Ramos (cell line): ENCODE data around the gene FGF19.

Experiments used
- in situ Hi-C: fragments of 300-500 bp; cut with MboI; formaldehyde crosslinking; loops from one replicate; pipeline ENCODE4 v1.14.3; 2022; ENCODE audit warnings: low sequenced_read_pairs; ENCODE audit not compliant: unreplicated experiment

FGF19 gene

GRCh38 chr11:69703768-69704507, at the start of gene FGF19:
Gene FGF19 (minus strand): TSS chr11:69704022. CDS start chr11:69703876, 146 bp downstream.
- in situ Hi-C loops = no loop called here

GRCh38 chr11:69752890-69753289, 49.1 kb upstream of the FGF19 start:
- in situ Hi-C loops = no loop called here

GRCh38 chr11:69750875-69751597, 47.2 kb upstream of the FGF19 start:
- in situ Hi-C loops = no loop called here

GRCh38 chr11:69750108-69750850, 46.5 kb upstream of the FGF19 start:
- in situ Hi-C loops = no loop called here

GRCh38 chr11:69748637-69749036, 44.8 kb upstream of the FGF19 start:
- in situ Hi-C loops = no loop called here

GRCh38 chr11:69746752-69747742, 43.2 kb upstream of the FGF19 start:
- in situ Hi-C loops = no loop called here

GRCh38 chr11:69746140-69746539, 42.3 kb upstream of the FGF19 start:
- in situ Hi-C loops = no loop called here

- in situ Hi-C loops = no loop called here
These were observed 41.4 kb upstream of the FGF19 start for GRCh38 chr11:69745201-69745600.

GRCh38 chr11:69744435-69744834, 40.6 kb upstream of the FGF19 start:
- in situ Hi-C loops = no loop called here

- in situ Hi-C loops = no loop called here
These were observed 31.0 kb upstream of the FGF19 start for GRCh38 chr11:69734841-69735240.

GRCh38 chr11:69734367-69734766, 30.5 kb upstream of the FGF19 start:
- in situ Hi-C loops = no loop called here

GRCh38 chr11:69732910-69733309, 29.1 kb upstream of the FGF19 start:
- in situ Hi-C loops = no loop called here

GRCh38 chr11:69731110-69731509, 27.3 kb upstream of the FGF19 start:
- in situ Hi-C loops = no loop called here

GRCh38 chr11:69730500-69730899, 26.7 kb upstream of the FGF19 start:
- in situ Hi-C loops = no loop called here

- in situ Hi-C loops = no loop called here
These were observed 25.4 kb upstream of the FGF19 start for GRCh38 chr11:69729252-69729651.

- in situ Hi-C loops = no loop called here
These were observed 23.4 kb upstream of the FGF19 start for GRCh38 chr11:69727266-69727665.

GRCh38 chr11:69726481-69726880, 22.7 kb upstream of the FGF19 start:
- in situ Hi-C loops = no loop called here

- in situ Hi-C loops = no loop called here
These were observed 22.2 kb upstream of the FGF19 start for GRCh38 chr11:69726019-69726418.

GRCh38 chr11:69721745-69722144, 17.9 kb upstream of the FGF19 start:
- in situ Hi-C loops = no loop called here

- in situ Hi-C loops = no loop called here
These were observed 17.3 kb upstream of the FGF19 start for GRCh38 chr11:69721106-69721505.
